Epithelial cell of esophagus (primary cell): ENCODE data around the gene DDOST.
A peak's percentile ranks its signal among the peaks of the same experiment; 100 is the strongest.

ENCODE experiments used
- DNase-seq: peaks from one replicate; pipeline ENCODE4 v3.0.0; 2010; ENCODE audit warnings: low read depth
- H3K4me3 ChIP-seq: 2 replicates; pipeline ENCODE4 v1.5.1; 2011; ENCODE audit warnings: mild to moderate bottlenecking, low read length, control low read depth
- TF ChIP-seq, protein P1 (sequence below): IDR thresholded peaks from 2 replicates; pipeline ENCODE4 v1.5.1; 2011; ENCODE audit warnings: low read depth, mild to moderate bottlenecking, low read length, control low read depth, inconsistent platforms; ENCODE audit not compliant: insufficient read depth; ENCODE audit errors: missing control alignments

DDOST gene

DNA sequence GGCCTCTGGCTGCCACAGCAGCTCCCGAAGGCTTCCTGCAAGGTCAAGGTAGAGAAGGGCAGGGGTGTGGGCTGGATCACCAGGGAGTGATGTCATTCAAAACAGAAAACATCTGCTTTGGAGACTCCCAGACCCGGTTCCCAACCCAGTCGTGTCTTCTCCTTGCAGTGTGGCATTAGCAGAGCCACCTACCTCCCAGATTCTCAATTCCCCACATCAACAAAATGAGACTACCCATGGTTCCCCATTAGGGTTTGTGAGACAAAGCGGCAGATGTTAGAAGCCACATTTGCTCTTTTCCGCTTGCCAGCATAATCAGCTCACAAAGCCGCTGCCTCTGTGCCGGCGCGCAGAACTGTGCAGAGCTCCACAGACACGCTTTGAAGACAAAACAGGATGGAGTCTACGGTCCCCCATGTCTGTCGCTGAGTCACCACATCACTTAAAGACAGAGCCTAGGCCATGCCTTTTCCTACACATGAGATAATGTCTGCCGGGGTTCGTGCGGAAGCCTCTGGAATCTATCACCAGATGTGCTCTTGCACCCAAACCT lies 44.1 kb upstream of the DDOST start:
- DNase-seq: no peak
- H3K4me3 ChIP-seq: no peak overlapping the region

DNA sequence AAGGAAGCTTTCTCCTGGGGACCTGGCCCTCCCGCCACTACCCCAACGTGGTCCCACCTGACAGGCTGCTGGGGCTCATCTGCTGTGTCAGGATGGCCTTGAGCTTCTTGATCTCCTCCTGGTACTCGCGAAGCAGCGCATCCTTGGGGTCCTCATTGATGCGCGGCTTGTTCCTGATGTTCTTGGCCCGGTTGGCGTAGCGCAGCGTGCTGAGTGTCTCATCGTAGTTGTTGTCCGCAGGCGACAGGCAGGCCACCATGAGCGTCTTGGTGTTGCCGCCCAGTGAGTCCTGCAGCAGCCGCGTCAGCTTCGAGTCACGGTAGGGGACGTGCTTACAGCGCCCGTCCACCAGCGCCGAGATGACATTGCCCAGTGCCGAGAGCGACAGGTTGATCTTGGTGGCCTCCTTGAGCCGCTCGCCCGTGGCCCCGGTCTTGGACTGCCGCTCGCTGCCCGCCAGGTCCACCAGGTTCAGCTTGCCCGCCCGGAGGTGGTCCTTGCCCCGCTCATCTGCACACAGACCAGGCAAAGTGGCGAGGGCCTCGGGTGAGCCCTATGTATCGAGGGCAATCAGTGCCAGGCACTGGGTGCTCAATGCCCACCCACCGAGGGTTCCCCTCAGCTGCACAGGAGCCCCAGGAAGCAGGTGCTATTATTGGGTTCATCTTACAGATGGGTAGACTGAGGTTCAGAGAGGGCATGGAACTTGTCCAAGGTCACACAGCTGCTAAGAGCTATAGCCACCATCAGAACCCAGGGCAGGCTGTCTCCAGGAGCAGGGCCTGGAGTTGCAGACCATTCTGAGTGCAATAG lies 43.4 kb upstream of the DDOST start:
- DNase-seq: no peak
- TF ChIP-seq, protein P1, sequence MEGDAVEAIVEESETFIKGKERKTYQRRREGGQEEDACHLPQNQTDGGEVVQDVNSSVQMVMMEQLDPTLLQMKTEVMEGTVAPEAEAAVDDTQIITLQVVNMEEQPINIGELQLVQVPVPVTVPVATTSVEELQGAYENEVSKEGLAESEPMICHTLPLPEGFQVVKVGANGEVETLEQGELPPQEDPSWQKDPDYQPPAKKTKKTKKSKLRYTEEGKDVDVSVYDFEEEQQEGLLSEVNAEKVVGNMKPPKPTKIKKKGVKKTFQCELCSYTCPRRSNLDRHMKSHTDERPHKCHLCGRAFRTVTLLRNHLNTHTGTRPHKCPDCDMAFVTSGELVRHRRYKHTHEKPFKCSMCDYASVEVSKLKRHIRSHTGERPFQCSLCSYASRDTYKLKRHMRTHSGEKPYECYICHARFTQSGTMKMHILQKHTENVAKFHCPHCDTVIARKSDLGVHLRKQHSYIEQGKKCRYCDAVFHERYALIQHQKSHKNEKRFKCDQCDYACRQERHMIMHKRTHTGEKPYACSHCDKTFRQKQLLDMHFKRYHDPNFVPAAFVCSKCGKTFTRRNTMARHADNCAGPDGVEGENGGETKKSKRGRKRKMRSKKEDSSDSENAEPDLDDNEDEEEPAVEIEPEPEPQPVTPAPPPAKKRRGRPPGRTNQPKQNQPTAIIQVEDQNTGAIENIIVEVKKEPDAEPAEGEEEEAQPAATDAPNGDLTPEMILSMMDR: no peak

More for the DNA sequence above, 44.1 kb upstream of the DDOST start:
- TF ChIP-seq, protein P1: no peak

DNA sequence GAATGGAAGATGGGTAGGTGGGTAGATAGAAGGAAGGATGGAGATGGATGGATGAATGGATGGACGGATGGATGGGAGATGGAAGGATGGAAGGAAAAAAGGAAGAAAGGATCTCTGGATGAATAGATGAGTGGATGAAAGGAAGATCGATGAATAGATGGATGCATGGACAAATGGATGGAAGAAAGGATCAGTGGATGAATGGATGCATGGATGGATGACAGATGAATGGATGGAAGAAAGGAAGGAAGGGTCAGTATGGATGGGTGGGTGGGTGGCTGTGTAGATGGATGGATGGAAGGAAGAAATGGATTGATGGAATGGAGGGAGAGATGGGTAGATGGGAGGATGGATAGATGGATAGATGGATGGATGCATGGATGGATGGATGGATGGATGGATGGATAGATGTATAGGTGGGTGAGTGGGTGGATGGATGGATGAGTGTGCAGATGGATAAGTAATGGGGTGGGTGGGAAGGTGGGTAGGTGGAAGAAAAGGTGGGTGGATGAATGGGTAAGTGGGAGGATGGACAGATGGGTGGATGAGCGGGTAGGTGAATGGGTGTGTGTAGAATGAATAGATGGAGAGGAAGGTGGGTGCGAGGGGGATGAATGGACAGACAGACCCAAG lies 42.1 kb upstream of the DDOST start:
- DNase-seq: no peak
- TF ChIP-seq, protein P1: no peak

More for the DNA sequence above, 43.4 kb upstream of the DDOST start:
- no peak overlapping the region for H3K4me3 ChIP-seq

DNA sequence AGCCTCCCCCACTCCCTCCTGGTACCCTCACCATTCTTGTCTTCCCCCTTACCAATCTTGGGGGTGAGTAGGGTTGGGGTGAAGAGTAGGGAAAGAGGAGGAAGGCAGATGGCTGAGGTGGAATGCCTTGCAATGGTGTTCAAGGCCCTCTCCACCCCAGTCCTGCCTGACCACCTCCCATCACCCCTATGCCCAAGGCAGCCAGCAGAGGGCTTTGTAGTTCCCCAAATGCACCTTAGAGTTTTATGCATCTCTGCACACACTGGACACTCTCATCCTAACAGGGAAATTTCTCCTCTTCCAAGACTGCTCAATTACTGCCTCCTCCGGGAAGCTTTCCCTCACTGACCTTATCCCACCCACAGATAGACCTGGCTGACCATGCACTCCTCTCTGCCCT lies 41.2 kb upstream of the DDOST start:
- DNase-seq: peak; percentile 29
- TF ChIP-seq, protein P1: peak; percentile 52
- H3K4me3 ChIP-seq: no peak overlapping the region

More for the DNA sequence above, 42.1 kb upstream of the DDOST start:
- H3K4me3 ChIP-seq: no peak overlapping the region

DNA sequence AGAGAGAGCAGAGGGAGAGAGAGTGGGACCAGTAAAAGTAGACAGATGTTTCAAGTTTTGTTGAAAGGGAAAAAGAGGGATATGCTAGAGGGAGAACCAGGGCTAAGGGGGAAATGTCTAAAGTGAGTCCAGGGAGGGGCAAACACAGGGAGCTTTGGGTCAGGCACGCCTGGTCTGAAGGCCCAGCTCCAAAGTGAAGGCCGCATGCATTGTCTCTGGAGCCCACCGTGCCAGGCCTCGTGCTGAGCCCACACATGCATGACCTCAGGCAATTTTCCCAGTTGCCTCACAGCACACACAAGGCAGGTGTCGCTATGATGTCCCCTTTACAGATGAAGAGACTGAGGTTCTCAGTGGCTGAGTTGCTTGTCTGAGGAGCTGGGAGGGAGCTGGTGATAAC lies 40.7 kb upstream of the DDOST start:
- TF ChIP-seq, protein P1: no peak
- H3K4me3 ChIP-seq: no peak overlapping the region
- no peak for DNase-seq

DNA sequence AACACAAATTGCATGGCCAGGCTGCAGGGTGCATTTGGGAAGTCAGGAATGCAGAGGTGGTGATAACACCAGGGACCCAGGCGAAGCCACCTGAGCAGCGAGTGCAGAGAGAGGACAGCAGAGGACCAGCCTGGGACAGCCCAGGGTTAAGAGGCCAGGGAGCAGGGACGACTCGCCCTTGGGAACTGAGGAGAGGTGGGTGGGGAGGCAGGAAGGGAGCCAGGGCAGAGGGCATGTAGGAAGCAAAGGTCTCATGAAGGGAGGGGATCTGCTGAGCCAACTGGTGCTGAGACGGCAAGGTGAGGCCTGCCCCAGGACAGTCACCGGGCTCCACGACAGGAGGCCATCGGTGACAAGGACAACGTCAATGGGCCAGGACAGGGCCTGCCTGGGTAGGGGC lies 40.3 kb upstream of the DDOST start:
- no peak for DNase-seq
- TF ChIP-seq, protein P1: no peak
- H3K4me3 ChIP-seq: no peak overlapping the region
